ENCODE data around the gene SLX4IP. TPM values are rescaled to one million over a fixed set of nuclear protein-coding genes. Genes with fewer than 3 reads are reported as not detected.

Gene SLX4IP
- total RNA-seq (2022; extraction: Qiagen RNA extraction), result 2.1 to 3.3 TPM (median 2.6 TPM) in 5 replicates

GRCh38 chr20:10434832-10435812 is at the start of gene SLX4IP:
TSS of gene SLX4IP (plus strand) at chr20:10435305. CDS start at chr20:10458205, 22,900 bp downstream.

GRCh38 chr20:10433623-10434466 is 1.3 kb upstream of the SLX4IP start, which contains the start of gene MKKS:
TSS of gene MKKS (minus strand) at chr20:10434222. CDS start at chr20:10413514, 20,708 bp downstream.

GRCh38 chr20:10673842-10674683 is 239.0 kb downstream of the SLX4IP start, which contains the start of gene JAG1:
TSS of gene JAG1 (minus strand) at chr20:10673999. CDS start at chr20:10673530, 469 bp downstream.

Other genes with a start within 250 kb of the SLX4IP start
- gene SNAP25, start 216.5 kb upstream of the SLX4IP start, total RNA-seq (2022; extraction: Qiagen RNA extraction), result 13.5 to 19.1 TPM (median 17.8 TPM) in 5 replicates
- gene MKKS, start 1.1 kb upstream of the SLX4IP start, total RNA-seq (2022; extraction: Qiagen RNA extraction), result 16.6 to 19.9 TPM (median 18.2 TPM) in 5 replicates
- gene JAG1, start 238.7 kb downstream of the SLX4IP start, total RNA-seq (2022; extraction: Qiagen RNA extraction), result 30.5 to 49.6 TPM (median 37.5 TPM) in 5 replicates

Data from A549 treated with Hydrocortisone at 1 μM for 4 hours (cell line).